ENCODE results near the gene ITGB6. TPM values are rescaled to one million over a fixed set of nuclear protein-coding genes. Genes with fewer than 3 reads are reported as not detected.

ITGB6 gene
- total RNA-seq: not detected

GRCh38 chr2:160199683-160200389 is at the start of gene ITGB6:
Gene ITGB6, minus strand, starts transcription at chr2:160200272. Its CDS starts 209 bp downstream, at chr2:160200063.
- peaks cover 5% of the 10 kb centered on the region for H3K27me3 Mint-ChIP-seq
- POLR2A ChIA-PET: no interaction called here

GRCh38 chr2:160247296-160248035 is 47.4 kb upstream of the ITGB6 start:
- ChIA-PET POLR2A (no interaction called here), CTCF (no interaction called here)
- H3K4me1 Mint-ChIP-seq: no peaks in the 10 kb centered on the region
- DNase-seq: no peak
- no peaks in the 10 kb centered on the region for H3K9me3 Mint-ChIP-seq
- H3K36me3 Mint-ChIP-seq (ENCODE audit: low read depth): no peaks in the 10 kb centered on the region
- H3K4me3 Mint-ChIP-seq: no peak overlapping the region
- H3K27ac Mint-ChIP-seq: no peak overlapping the region
- H3K27me3 Mint-ChIP-seq: peaks cover 4% of the 10 kb centered on the region

More at GRCh38 chr2:160199683-160200389, at the start of gene ITGB6:
- Mint-ChIP-seq H3K27ac (no peak within 1 kb of the TSS), H3K36me3 (ENCODE audit: low read depth) (no peaks in the 10 kb centered on the region), H3K4me3 (no peak within 1 kb of the TSS), H3K4me1 (peaks cover 3% of the 10 kb centered on the region), H3K9me3 (no peaks in the 10 kb centered on the region)
- CTCF ChIA-PET: no interaction called here
- DNase-seq: no peak

GRCh38 chr2:160246356-160246755 is 46.3 kb upstream of the ITGB6 start:
- ChIA-PET CTCF (no interaction called here), POLR2A (no interaction called here)
- Mint-ChIP-seq H3K27me3 (peaks cover 4% of the 10 kb centered on the region), H3K27ac (no peak overlapping the region), H3K4me1 (no peaks in the 10 kb centered on the region), H3K36me3 (ENCODE audit: low read depth) (no peaks in the 10 kb centered on the region), H3K4me3 (no peak overlapping the region), H3K9me3 (no peaks in the 10 kb centered on the region)
- DNase-seq: no peak

- ChIA-PET CTCF (no interaction called here), POLR2A (no interaction called here)
- Mint-ChIP-seq H3K4me3 (no peak overlapping the region), H3K36me3 (ENCODE audit: low read depth) (no peaks in the 10 kb centered on the region), H3K9me3 (no peaks in the 10 kb centered on the region), H3K27ac (no peak overlapping the region), H3K27me3 (peaks cover 4% of the 10 kb centered on the region), H3K4me1 (no peaks in the 10 kb centered on the region)
- no peak for DNase-seq
Measured at GRCh38 chr2:160245614-160246155, 45.6 kb upstream of the ITGB6 start.

- DNase-seq: no peak
- CTCF ChIA-PET: no interaction called here
- Mint-ChIP-seq H3K36me3 (ENCODE audit: low read depth) (no peaks in the 10 kb centered on the region), H3K27ac (no peak overlapping the region), H3K4me3 (no peak overlapping the region), H3K9me3 (no peaks in the 10 kb centered on the region), H3K4me1 (no peaks in the 10 kb centered on the region), H3K27me3 (no peaks in the 10 kb centered on the region)
- POLR2A ChIA-PET: no interaction called here
Measured at GRCh38 chr2:160242893-160243564, 43.0 kb upstream of the ITGB6 start.

- Mint-ChIP-seq H3K36me3 (ENCODE audit: low read depth) (no peaks in the 10 kb centered on the region), H3K27ac (no peak overlapping the region), H3K4me3 (no peak overlapping the region), H3K27me3 (peaks cover 4% of the 10 kb centered on the region), H3K9me3 (no peaks in the 10 kb centered on the region), H3K4me1 (no peaks in the 10 kb centered on the region)
- no peak for DNase-seq
- POLR2A ChIA-PET: no interaction called here
- CTCF ChIA-PET: interaction anchor here (2.2 kb wide), 1 partner anchor 10 kb away, joined by 6 read pairs; no protein-coding TSS in a partner anchor
Measured at GRCh38 chr2:160241251-160242137, 41.4 kb upstream of the ITGB6 start.

- H3K27ac Mint-ChIP-seq: no peak overlapping the region
- ChIA-PET POLR2A (no interaction called here), CTCF (no interaction called here)
- H3K36me3 Mint-ChIP-seq (ENCODE audit: low read depth): no peaks in the 10 kb centered on the region
- H3K9me3 Mint-ChIP-seq: no peaks in the 10 kb centered on the region
- peaks cover 4% of the 10 kb centered on the region for H3K27me3 Mint-ChIP-seq
- no peak for DNase-seq
- no peak overlapping the region for H3K4me3 Mint-ChIP-seq
- no peaks in the 10 kb centered on the region for H3K4me1 Mint-ChIP-seq
Measured at GRCh38 chr2:160239436-160239835, 39.4 kb upstream of the ITGB6 start.

- no peak overlapping the region for H3K27ac Mint-ChIP-seq
- no peaks in the 10 kb centered on the region for H3K36me3 Mint-ChIP-seq (ENCODE audit: low read depth)
- H3K4me3 Mint-ChIP-seq: no peak overlapping the region
- no peaks in the 10 kb centered on the region for H3K9me3 Mint-ChIP-seq
- no peak for DNase-seq
- POLR2A ChIA-PET: no interaction called here
- no peaks in the 10 kb centered on the region for H3K4me1 Mint-ChIP-seq
- H3K27me3 Mint-ChIP-seq: peaks cover 6% of the 10 kb centered on the region
- CTCF ChIA-PET: no interaction called here
Measured at GRCh38 chr2:160238392-160238791, 38.3 kb upstream of the ITGB6 start.

GRCh38 chr2:160232905-160233475 is 32.9 kb upstream of the ITGB6 start:
- H3K36me3 Mint-ChIP-seq (ENCODE audit: low read depth): no peaks in the 10 kb centered on the region
- H3K9me3 Mint-ChIP-seq: no peaks in the 10 kb centered on the region
- ChIA-PET CTCF (no interaction called here), POLR2A (no interaction called here)
- no peak overlapping the region for H3K4me3 Mint-ChIP-seq
- H3K27ac Mint-ChIP-seq: no peak overlapping the region
- H3K4me1 Mint-ChIP-seq: no peaks in the 10 kb centered on the region
- DNase-seq: no peak
- peaks cover 10% of the 10 kb centered on the region for H3K27me3 Mint-ChIP-seq

- CTCF ChIA-PET: no interaction called here
- POLR2A ChIA-PET: no interaction called here
- no peak overlapping the region for H3K4me3 Mint-ChIP-seq
- H3K36me3 Mint-ChIP-seq (ENCODE audit: low read depth): no peaks in the 10 kb centered on the region
- H3K27ac Mint-ChIP-seq: no peak overlapping the region
- H3K9me3 Mint-ChIP-seq: no peaks in the 10 kb centered on the region
- DNase-seq: no peak
- peaks cover 8% of the 10 kb centered on the region for H3K27me3 Mint-ChIP-seq
- H3K4me1 Mint-ChIP-seq: peaks cover 12% of the 10 kb centered on the region
Measured at GRCh38 chr2:160229591-160229990, 29.5 kb upstream of the ITGB6 start.

GRCh38 chr2:160228141-160228917 is 28.3 kb upstream of the ITGB6 start:
- no peak overlapping the region for H3K27ac Mint-ChIP-seq
- CTCF ChIA-PET: no interaction called here

More at GRCh38 chr2:160228141-160228917, 28.3 kb upstream of the ITGB6 start:
- Mint-ChIP-seq H3K27me3 (peaks cover 6% of the 10 kb centered on the region), H3K9me3 (no peaks in the 10 kb centered on the region), H3K4me3 (no peak overlapping the region), H3K36me3 (ENCODE audit: low read depth) (no peaks in the 10 kb centered on the region), H3K4me1 (peaks cover 25% of the 10 kb centered on the region)
- POLR2A ChIA-PET: no interaction called here
- no peak for DNase-seq
